ENCODE measurements around the gene UNK.

Gene UNK

GRCh38 chr17:75846692-75847613 is 62.3 kb downstream of the UNK start:
- Histone ChIP-seq H3K27ac (no peak overlapping the region), H3K36me3 (replicated peaks) (peaks cover 55% of the 10 kb centered on the region), H3K27me3 (replicated peaks) (no peaks in the 10 kb centered on the region), H3K4me3 (ENCODE audit: low read depth, low read length) (no peak overlapping the region)
- TF ChIP-seq, protein P1, sequence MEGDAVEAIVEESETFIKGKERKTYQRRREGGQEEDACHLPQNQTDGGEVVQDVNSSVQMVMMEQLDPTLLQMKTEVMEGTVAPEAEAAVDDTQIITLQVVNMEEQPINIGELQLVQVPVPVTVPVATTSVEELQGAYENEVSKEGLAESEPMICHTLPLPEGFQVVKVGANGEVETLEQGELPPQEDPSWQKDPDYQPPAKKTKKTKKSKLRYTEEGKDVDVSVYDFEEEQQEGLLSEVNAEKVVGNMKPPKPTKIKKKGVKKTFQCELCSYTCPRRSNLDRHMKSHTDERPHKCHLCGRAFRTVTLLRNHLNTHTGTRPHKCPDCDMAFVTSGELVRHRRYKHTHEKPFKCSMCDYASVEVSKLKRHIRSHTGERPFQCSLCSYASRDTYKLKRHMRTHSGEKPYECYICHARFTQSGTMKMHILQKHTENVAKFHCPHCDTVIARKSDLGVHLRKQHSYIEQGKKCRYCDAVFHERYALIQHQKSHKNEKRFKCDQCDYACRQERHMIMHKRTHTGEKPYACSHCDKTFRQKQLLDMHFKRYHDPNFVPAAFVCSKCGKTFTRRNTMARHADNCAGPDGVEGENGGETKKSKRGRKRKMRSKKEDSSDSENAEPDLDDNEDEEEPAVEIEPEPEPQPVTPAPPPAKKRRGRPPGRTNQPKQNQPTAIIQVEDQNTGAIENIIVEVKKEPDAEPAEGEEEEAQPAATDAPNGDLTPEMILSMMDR (IDR thresholded peaks at IDR 0.05; ENCODE audit: low read depth, low read length, missing control alignments) = no peak
- no peak for DNase-seq
- in situ Hi-C loops (cut with HindIII; ENCODE audit: low pct_ligation_motif_present, low sequenced_read_pairs) = no loop called here

DNA sequence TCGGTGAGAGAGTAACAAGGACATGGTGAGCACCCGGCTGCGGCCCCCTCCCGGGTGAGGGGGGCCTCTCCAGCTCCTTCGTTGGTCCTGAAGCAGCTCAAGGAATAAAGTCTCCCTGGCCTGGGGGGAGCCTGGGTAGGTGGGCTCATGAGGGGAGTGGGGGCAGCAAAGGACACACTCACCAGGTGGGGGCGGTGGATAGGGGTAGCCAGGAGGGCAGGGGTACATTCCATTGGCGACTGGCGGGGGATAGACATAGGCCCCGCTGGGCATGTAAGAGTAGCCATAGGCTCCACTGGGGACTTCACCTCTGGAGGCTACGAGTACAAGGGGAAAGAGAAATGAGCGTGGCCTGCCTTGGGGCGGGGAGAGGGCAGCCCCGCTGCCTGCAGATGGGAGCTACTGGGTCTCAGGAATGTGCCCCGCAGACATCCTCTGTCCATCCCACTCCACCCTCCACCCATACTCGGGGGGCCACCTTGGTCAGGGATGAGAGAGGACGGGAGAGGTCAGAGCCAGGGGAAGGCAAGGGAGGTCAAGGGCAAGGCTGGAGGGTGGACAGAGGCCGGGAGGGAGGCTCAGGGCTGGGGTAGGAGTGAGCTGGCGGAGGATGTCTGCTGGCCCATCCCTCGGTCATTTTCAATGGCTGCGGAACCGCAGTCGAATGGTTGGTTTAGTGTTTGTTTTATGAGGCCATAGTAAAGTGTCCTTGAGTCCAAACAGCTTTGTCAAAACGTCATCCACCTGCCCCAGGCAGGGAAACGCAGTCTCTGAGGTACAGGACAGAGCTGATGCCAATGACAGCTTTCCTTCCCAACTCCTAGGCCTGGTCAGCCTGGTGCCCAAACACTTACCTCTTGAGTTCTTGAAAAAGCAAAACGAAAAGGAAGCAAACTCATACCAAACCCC is 63.3 kb downstream of the UNK start:
- TF ChIP-seq, protein P1 (IDR thresholded peaks at IDR 0.05; ENCODE audit: low read depth, low read length, missing control alignments) = no peak
- no peak overlapping the region for H3K27ac ChIP-seq
- in situ Hi-C loops (cut with HindIII; ENCODE audit: low pct_ligation_motif_present, low sequenced_read_pairs) = no loop called here
- peaks cover 55% of the 10 kb centered on the region for H3K36me3 ChIP-seq (replicated peaks)
- H3K4me3 ChIP-seq (ENCODE audit: low read depth, low read length) = no peak overlapping the region
- no peak for DNase-seq
- H3K27me3 ChIP-seq (replicated peaks) = no peaks in the 10 kb centered on the region

- in situ Hi-C loops (cut with HindIII; ENCODE audit: low pct_ligation_motif_present, low sequenced_read_pairs) = no loop called here
- Histone ChIP-seq H3K27me3 (replicated peaks) (no peaks in the 10 kb centered on the region), H3K27ac (no peak overlapping the region), H3K36me3 (replicated peaks) (peaks cover 55% of the 10 kb centered on the region), H3K4me3 (ENCODE audit: low read depth, low read length) (no peak overlapping the region)
- DNase-seq = no peak
- TF ChIP-seq, protein P1 (IDR thresholded peaks at IDR 0.05; ENCODE audit: low read depth, low read length, missing control alignments) = peak; percentile 84
These were observed 64.1 kb downstream of the UNK start for GRCh38 chr17:75848523-75849278.

DNA sequence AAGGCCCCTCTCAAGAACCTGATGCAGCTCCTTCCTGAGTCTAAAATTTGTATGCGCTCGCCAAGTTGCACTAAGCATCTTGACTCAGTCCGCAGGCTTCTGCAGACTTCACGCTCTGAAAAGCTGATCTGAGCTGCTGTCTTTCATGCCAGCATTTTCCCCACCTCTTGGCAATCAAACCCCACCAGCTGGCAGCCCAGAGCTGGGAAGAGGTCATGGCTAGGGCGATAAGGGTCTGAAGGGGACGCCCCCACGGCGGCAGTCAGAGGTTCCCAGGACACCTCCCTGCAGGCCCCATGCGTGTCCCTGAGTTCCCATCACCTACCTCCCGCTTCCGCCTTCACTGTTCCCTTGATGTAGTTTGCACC is 64.7 kb downstream of the UNK start:
- TF ChIP-seq, protein P1 (IDR thresholded peaks at IDR 0.05; ENCODE audit: low read depth, low read length, missing control alignments) = no peak
- DNase-seq = no peak
- no peak overlapping the region for H3K4me3 ChIP-seq (ENCODE audit: low read depth, low read length)
- no peak overlapping the region for H3K27ac ChIP-seq
- in situ Hi-C loops (cut with HindIII; ENCODE audit: low pct_ligation_motif_present, low sequenced_read_pairs) = no loop called here
- peaks cover 55% of the 10 kb centered on the region for H3K36me3 ChIP-seq (replicated peaks)
- no peaks in the 10 kb centered on the region for H3K27me3 ChIP-seq (replicated peaks)

DNA sequence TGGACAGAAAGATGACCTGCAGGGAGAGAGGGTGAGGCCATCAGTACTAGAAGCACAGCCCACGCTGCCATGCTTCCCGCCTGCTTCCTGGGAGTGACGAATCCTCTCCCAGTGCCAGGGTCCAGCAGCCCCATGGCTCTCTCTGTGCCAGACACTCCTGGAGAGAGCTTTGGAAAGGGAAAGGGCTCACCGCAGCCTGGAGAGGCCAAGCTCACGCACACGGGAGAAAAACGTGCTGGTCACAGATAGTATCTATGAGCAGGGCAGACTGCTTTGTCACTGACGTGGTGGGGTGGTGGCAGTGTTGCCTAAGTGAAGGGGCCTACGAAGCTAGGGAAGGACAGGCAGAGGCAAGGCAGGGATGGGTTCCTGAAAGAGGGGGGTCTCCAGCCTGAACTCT is 65.1 kb downstream of the UNK start:
- H3K36me3 ChIP-seq (replicated peaks) = peaks cover 55% of the 10 kb centered on the region
- TF ChIP-seq, protein P1 (IDR thresholded peaks at IDR 0.05; ENCODE audit: low read depth, low read length, missing control alignments) = no peak
- in situ Hi-C loops (cut with HindIII; ENCODE audit: low pct_ligation_motif_present, low sequenced_read_pairs) = no loop called here
- DNase-seq = no peak
- no peaks in the 10 kb centered on the region for H3K27me3 ChIP-seq (replicated peaks)
- H3K27ac ChIP-seq = no peak overlapping the region
- no peak overlapping the region for H3K4me3 ChIP-seq (ENCODE audit: low read depth, low read length)
